AG09309 (cell line): ENCODE data around the gene AJAP1.

ENCODE experiments used
- DNase-seq: peaks from one replicate; pipeline ENCODE4 v3.0.0-alpha.2; 2010; ENCODE audit warnings: low read depth
- H3K4me3 ChIP-seq: 2 replicates; pipeline ENCODE4 v1.5.1; 2011; ENCODE audit warnings: mild to moderate bottlenecking, low read depth, low read length, moderate library complexity; ENCODE audit not compliant: control insufficient read depth
- TF ChIP-seq, protein P1 (sequence below): IDR thresholded peaks from 2 replicates; pipeline ENCODE4 v1.5.1; 2011; ENCODE audit warnings: mild to moderate bottlenecking, low read depth, low read length, inconsistent platforms; ENCODE audit not compliant: insufficient read depth, control insufficient read depth; ENCODE audit errors: missing control alignments

The AJAP1 gene

DNA sequence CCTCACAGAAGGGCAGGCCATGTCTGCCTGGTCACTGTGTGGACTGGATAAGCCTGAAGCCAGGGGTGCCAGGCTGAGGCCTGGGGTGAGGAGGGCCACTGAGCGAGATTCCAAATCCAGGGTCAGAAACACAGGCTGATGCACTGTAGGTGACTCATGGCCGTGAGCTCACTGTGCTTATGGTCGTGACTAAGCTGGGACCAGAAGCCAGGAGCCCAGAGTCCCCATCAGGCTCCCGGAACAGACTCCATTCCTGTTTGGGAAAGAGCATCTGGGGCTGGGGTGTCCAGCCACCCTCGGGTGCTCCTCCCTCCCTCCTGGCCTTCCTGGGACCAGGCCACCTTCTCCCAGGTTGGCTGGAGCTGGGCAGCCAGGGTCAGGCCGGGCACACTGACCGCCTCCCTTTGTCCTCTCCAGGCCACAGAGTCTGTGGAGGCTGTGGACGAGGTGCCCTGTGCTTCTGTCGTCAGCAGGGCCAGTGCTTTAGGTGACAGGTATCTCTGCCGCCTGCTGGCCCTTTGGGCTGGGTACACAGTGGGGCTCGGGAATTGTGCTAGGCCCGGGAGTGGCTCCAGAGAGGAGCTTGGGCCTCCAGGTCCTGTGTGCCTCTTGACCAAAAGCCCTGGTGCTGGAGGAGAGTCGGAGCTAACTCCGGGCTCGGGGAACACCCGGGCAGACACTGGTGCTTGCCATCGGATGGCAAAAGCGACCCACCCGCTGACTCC, 36.7 kb downstream of the AJAP1 start:
- no peak for DNase-seq
- no peak overlapping the region for H3K4me3 ChIP-seq
- TF ChIP-seq, protein P1, sequence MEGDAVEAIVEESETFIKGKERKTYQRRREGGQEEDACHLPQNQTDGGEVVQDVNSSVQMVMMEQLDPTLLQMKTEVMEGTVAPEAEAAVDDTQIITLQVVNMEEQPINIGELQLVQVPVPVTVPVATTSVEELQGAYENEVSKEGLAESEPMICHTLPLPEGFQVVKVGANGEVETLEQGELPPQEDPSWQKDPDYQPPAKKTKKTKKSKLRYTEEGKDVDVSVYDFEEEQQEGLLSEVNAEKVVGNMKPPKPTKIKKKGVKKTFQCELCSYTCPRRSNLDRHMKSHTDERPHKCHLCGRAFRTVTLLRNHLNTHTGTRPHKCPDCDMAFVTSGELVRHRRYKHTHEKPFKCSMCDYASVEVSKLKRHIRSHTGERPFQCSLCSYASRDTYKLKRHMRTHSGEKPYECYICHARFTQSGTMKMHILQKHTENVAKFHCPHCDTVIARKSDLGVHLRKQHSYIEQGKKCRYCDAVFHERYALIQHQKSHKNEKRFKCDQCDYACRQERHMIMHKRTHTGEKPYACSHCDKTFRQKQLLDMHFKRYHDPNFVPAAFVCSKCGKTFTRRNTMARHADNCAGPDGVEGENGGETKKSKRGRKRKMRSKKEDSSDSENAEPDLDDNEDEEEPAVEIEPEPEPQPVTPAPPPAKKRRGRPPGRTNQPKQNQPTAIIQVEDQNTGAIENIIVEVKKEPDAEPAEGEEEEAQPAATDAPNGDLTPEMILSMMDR, result no peak

DNA sequence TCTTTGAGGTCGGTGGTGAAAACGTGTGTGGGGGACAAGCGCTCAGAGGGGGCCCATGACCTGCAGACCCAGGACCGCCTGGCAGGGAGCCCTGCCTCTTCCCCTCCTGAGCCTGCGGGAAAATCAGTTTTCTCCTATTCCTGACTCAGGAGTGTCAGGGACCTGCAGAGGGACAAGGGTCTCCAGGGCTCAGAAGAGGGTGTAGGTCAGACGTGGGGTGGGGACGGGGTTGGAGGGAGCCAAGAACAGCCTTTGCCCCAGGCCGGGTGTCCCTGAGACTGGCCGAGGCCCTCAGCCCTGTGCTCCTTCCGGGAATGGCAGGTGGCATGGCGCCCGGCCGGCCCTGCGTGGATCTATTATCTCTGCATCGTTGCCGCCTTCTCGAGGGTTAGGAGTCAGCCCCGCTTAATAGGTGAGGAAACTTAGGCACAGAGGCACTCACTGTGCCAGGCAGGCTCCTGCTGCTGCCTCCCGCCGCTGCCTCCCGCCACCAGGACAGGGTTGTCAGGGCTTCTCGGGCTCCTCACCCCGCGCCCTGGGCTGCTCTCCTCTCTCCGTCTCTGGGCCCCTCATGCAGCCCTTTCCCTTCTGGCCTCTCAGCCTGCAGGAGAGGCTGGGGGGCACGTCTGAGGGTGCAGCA, 37.5 kb downstream of the AJAP1 start:
- TF ChIP-seq, protein P1, result no peak
- DNase-seq, result no peak
- no peak overlapping the region for H3K4me3 ChIP-seq

DNA sequence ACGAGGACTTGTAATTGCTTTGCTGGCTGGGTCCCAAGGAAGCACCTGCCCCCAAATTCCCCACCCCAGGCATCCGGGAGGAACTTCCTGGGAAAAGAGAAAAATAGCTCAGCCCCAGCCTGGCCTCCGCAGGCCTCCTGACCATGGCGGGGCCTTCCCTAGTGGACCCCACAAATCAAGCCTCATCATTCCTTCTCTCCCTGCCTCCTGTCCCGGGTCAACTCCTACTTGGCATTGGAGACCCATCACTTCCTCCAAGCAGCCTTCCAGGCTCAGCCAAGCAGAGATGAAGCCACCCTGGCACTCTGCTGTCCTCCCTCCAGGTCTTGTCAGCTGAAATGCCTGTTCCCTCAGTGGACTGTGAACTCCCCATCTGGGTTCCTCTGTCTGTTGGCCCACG, 38.0 kb downstream of the AJAP1 start:
- H3K4me3 ChIP-seq, result no peak overlapping the region
- no peak for DNase-seq
- TF ChIP-seq, protein P1, result no peak

DNA sequence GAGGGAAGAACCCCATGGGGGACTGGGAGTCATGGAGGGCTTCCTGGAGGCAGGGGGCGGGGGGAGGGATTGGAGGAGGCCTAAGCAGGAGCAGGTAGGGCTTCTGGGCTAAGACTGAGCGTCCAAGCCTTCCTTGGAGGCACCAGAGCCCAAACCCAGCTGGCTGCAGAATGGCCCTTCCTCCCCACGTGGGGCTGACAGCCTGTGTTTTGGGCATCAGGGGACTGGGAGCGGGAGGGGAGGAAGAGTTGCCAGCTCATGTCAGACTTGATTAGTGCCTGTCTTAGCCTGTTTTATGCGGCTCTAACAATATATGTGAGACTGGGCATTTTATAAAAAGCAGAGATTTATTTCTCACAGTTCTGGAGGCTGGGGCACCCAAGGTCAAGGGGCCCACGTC, 38.9 kb downstream of the AJAP1 start:
- H3K4me3 ChIP-seq, result no peak overlapping the region
- TF ChIP-seq, protein P1, result no peak
- DNase-seq, result no peak

DNA sequence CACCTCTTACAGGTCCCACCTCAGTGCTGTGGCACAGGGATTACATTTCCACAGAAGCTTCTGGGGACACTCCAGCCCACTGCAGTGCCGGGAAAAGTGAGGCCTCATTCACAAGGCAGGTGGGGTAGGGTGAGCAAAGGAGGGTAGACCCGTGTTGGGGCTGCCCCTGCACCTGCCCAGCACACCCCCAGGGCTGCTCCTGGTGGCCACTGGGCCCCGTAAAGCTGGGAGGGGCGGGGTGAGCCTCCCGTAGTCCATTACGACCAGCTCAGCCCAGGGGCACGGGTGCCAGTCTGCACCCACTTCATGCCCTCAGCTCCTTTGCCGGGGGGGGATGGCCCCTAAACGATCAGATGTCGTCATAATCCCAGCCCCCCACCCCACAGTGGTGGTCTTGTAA, 39.5 kb downstream of the AJAP1 start:
- DNase-seq, result no peak
- H3K4me3 ChIP-seq, result no peak overlapping the region
- TF ChIP-seq, protein P1, result no peak

DNA sequence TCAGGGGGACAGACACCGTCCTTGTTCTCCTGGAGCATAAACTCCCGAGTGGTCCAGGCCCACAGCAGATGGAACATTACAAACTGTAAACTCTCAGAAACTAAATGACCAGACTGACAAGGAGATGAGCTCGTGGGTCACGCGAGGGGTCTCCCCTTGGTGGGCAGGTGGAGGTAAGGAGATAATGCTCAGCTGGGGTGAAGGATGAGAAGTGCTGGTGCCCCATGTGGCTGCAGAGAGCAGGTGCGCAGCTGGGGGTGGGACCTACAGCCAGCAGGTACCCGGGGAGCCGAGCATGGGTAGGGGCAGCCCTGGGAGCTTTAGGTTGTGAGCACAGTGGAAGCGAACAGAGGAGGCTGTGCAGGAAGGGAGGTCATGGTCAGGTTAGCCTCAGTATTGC, 40.1 kb downstream of the AJAP1 start:
- TF ChIP-seq, protein P1, result no peak
- DNase-seq, result no peak
- H3K4me3 ChIP-seq, result no peak overlapping the region
